Measurements from ENCODE around the gene SLC9A9. TPM values are rescaled to one million over a fixed set of nuclear protein-coding genes. Genes with fewer than 3 reads are reported as not detected.
A peak's percentile ranks its signal among the peaks of the same experiment; 100 is the strongest.
"Not testable (repeated sequence)": the region's sequence is repeated elsewhere in the genome, so short reads cannot be mapped to it uniquely, and the experiment has no call there.

SLC9A9 gene
- not detected in 2 replicates for total RNA-seq (2014; rRNA removed; shearing (Covaris generic))

GRCh38 chr3:143847787-143848631, at the start of gene SLC9A9:
Gene SLC9A9 (minus strand): TSS chr3:143848468. CDS start chr3:143848322, 146 bp downstream.
- DNase-seq (ENCODE audit: low spot score), result no peak

- DNase-seq (ENCODE audit: low spot score), result no peak
These were observed 49.5 kb upstream of the SLC9A9 start for GRCh38 chr3:143897576-143898295.

GRCh38 chr3:143896486-143896885, 48.2 kb upstream of the SLC9A9 start:
- no peak for DNase-seq (ENCODE audit: low spot score)

GRCh38 chr3:143895805-143896204, 47.5 kb upstream of the SLC9A9 start:
- no peak for DNase-seq (ENCODE audit: low spot score)

- no peak for DNase-seq (ENCODE audit: low spot score)
These were observed 40.6 kb upstream of the SLC9A9 start for GRCh38 chr3:143888846-143889245.

- no peak for DNase-seq (ENCODE audit: low spot score)
These were observed 39.9 kb upstream of the SLC9A9 start for GRCh38 chr3:143888166-143888565.

- DNase-seq (ENCODE audit: low spot score), result peak; percentile 55
These were observed 37.6 kb upstream of the SLC9A9 start for GRCh38 chr3:143885780-143886427.

GRCh38 chr3:143884861-143885260, 36.6 kb upstream of the SLC9A9 start:
- no peak for DNase-seq (ENCODE audit: low spot score)

GRCh38 chr3:143883151-143883550, 34.9 kb upstream of the SLC9A9 start:
- no peak for DNase-seq (ENCODE audit: low spot score)

GRCh38 chr3:143881095-143881494, 32.8 kb upstream of the SLC9A9 start:
- no peak for DNase-seq (ENCODE audit: low spot score)

GRCh38 chr3:143875546-143875945, 27.3 kb upstream of the SLC9A9 start:
- no peak for DNase-seq (ENCODE audit: low spot score)

GRCh38 chr3:143873553-143873952, 25.3 kb upstream of the SLC9A9 start:
- DNase-seq (ENCODE audit: low spot score), result not testable (repeated sequence)

- no peak for DNase-seq (ENCODE audit: low spot score)
These were observed 17.0 kb upstream of the SLC9A9 start for GRCh38 chr3:143865302-143865701.

- no peak for DNase-seq (ENCODE audit: low spot score)
These were observed 11.4 kb upstream of the SLC9A9 start for GRCh38 chr3:143859465-143860203.

- DNase-seq (ENCODE audit: low spot score), result no peak
These were observed 8.1 kb upstream of the SLC9A9 start for GRCh38 chr3:143856252-143856970.

- no peak for DNase-seq (ENCODE audit: low spot score)
These were observed 6.9 kb upstream of the SLC9A9 start for GRCh38 chr3:143855183-143855582.

GRCh38 chr3:143851331-143852017, 3.2 kb upstream of the SLC9A9 start:
- DNase-seq (ENCODE audit: low spot score), result no peak

GRCh38 chr3:143850877-143851276, 2.6 kb upstream of the SLC9A9 start:
- no peak for DNase-seq (ENCODE audit: low spot score)

- no peak for DNase-seq (ENCODE audit: low spot score)
These were observed 1.7 kb upstream of the SLC9A9 start for GRCh38 chr3:143849854-143850549.

- DNase-seq (ENCODE audit: low spot score), result no peak
These were observed 436 bp upstream of the SLC9A9 start for GRCh38 chr3:143848704-143849103.
